NT2/D1 (cell line): ENCODE results near the gene IMMP2L.

Source experiments
- DNase-seq: peaks from one replicate; pipeline ENCODE4 v3.0.0-alpha.2; 2011; ENCODE audit warnings: low read depth, low spot score
- H3K27me3 ChIP-seq: 2 replicates; pipeline ENCODE4 v1.6.0; 2011; ENCODE audit warnings: mild to moderate bottlenecking; ENCODE audit not compliant: insufficient read length, insufficient read depth
- H3K36me3 ChIP-seq: 2 replicates; pipeline ENCODE4 v1.6.1; 2011; ENCODE audit warnings: mild to moderate bottlenecking, low read length, mixed read lengths; ENCODE audit not compliant: insufficient read depth, insufficient read length
- H3K4me1 ChIP-seq: 2 replicates; pipeline ENCODE4 v1.5.1; 2011; ENCODE audit not compliant: insufficient read depth, insufficient read length
- H3K4me3 ChIP-seq: 2 replicates; pipeline ENCODE4 v1.5.1; 2011; ENCODE audit warnings: low read depth; ENCODE audit not compliant: insufficient read length
- H3K9ac ChIP-seq: 2 replicates; pipeline ENCODE4 v1.6.0; 2011; ENCODE audit warnings: low read depth; ENCODE audit not compliant: insufficient read length
- H3K9me3 ChIP-seq: 2 replicates; pipeline ENCODE4 v1.5.1; 2011; ENCODE audit warnings: mild to moderate bottlenecking, low read length; ENCODE audit not compliant: insufficient read depth
- SUZ12 ChIP-seq: IDR thresholded peaks from 2 replicates; pipeline ENCODE4 v1.6.1; 2011; ENCODE audit not compliant: insufficient read length, insufficient read depth; ENCODE audit errors: extremely low read depth
- YY1 ChIP-seq: IDR thresholded peaks from 2 replicates; pipeline ENCODE4 v1.6.1; 2011; ENCODE audit not compliant: insufficient read length, insufficient read depth
- ZNF274 ChIP-seq: IDR thresholded peaks from 2 replicates; pipeline ENCODE4 v1.6.1; 2011; ENCODE audit warnings: mild to moderate bottlenecking, low read depth, low read length

Gene IMMP2L

DNA sequence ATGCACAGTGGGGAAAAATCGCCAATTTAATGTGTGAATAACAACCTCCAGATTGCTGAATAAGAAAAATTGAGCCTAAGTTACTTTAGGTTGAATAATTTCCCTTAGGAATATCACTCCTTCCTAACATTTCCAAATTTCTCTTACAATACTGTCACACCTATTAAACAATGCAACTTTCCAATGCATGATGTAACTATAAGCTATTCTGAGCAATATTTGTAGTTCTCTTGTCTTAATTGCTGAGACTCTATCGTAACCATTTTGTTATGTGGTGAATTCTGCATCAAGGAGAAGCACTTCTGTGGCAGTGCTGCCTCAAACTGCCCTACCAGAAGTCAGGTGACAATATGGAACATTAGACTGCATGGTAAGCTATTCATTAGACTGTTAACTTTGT, 858.1 kb downstream of the IMMP2L start:
- DNase-seq, result no peak
- H3K4me1 ChIP-seq, result no peaks in the 10 kb centered on the region
- H3K27me3 ChIP-seq, result no peaks in the 10 kb centered on the region
- H3K4me3 ChIP-seq, result no peak overlapping the region
- no peak overlapping the region for H3K9ac ChIP-seq
- H3K9me3 ChIP-seq, result no peaks in the 10 kb centered on the region
- H3K36me3 ChIP-seq, result no peaks in the 10 kb centered on the region
- TF ChIP-seq YY1 (no peak), ZNF274 (no peak), SUZ12 (no peak)

DNA sequence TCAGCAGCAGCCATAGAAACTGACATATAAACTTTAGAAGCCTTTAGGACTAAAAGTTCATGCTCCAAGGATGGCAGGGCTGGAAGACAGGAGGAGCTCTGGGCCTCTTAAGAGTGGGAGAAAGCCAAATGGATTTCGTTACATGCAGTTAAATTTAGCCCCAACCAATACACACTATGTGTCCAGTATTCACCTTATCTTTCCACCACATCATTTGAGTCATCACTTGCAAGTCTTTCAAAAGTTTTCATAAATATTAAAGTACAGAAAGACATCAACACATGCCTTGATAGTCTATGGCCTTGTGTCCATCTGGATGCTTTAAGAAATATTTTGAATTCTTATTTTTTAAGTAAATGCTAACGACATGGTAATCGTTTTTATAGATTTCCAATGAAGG, 863.7 kb downstream of the IMMP2L start:
- TF ChIP-seq YY1 (no peak), SUZ12 (no peak), ZNF274 (no peak)
- no peak for DNase-seq
- Histone ChIP-seq H3K4me1 (no peaks in the 10 kb centered on the region), H3K27me3 (no peaks in the 10 kb centered on the region), H3K9me3 (no peaks in the 10 kb centered on the region), H3K9ac (no peak overlapping the region), H3K36me3 (no peaks in the 10 kb centered on the region), H3K4me3 (no peak overlapping the region)

DNA sequence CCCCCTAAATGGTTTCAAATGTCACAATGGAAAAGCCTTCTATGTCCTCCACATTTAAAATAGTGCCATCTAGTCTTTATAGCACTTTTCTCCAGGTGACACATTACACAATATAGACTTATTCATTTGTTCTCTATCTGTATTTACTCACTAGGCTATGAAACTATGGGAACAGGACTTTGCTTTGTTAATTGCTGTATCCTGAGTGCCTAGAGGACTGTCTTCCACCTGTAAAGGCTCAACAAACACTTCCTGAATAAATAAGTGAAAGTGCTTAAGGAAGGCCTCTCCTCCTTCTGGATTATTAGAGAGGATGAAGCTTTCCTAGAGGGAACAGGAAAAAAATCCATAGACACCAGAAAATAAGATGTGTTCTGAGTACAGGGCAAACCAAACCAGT, 868.9 kb downstream of the IMMP2L start:
- no peak for DNase-seq
- Histone ChIP-seq H3K9me3 (no peaks in the 10 kb centered on the region), H3K36me3 (no peaks in the 10 kb centered on the region), H3K4me3 (no peak overlapping the region), H3K9ac (no peak overlapping the region), H3K4me1 (no peaks in the 10 kb centered on the region), H3K27me3 (no peaks in the 10 kb centered on the region)
- no peak for TF ChIP-seq YY1

DNA sequence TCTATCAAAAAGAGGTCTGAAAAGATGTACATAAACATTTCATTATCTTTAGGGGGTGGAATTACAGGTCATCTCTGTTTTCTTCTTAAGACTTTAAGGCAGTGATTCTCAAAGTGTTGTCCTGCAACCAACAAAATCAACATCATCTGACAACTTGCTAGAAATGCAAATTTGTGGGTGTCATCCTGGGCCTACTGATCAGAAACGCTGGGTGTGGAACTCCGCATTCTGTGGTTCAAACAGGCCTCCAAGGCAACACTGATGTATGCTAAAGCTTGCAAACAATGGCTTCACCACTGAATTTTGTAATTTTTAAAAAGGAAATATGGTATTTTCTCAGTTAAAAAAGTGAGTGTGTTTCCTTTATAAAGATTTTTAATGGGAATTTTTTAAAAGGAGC, 873.4 kb downstream of the IMMP2L start:
- no peak for DNase-seq
- Histone ChIP-seq H3K9me3 (no peaks in the 10 kb centered on the region), H3K9ac (no peak overlapping the region), H3K27me3 (no peaks in the 10 kb centered on the region), H3K4me3 (no peak overlapping the region), H3K4me1 (no peaks in the 10 kb centered on the region), H3K36me3 (no peaks in the 10 kb centered on the region)
- TF ChIP-seq YY1, result no peak
- no peak for TF ChIP-seq SUZ12
- TF ChIP-seq ZNF274, result no peak

DNA sequence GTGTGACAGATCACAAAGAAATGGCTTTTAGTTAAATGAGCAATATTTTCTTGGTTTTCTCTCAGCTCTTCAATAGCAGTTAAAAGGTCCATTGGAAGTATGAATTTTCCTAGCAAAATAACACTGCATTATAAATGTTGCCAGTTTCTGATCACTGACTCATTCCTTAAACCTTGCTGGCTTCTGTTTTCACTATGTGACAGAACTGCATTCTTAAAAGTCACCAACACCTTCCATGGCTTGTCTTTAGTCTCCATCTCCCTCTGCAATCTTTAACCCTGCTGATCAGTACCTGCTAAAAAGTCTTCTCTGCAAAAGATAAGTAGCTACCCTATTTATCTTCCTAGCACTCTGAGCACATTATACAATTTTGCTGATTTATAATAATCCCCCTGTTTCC, 876.4 kb downstream of the IMMP2L start:
- Histone ChIP-seq H3K9me3 (no peaks in the 10 kb centered on the region), H3K36me3 (no peaks in the 10 kb centered on the region), H3K9ac (no peak overlapping the region), H3K4me3 (no peak overlapping the region), H3K27me3 (no peaks in the 10 kb centered on the region), H3K4me1 (no peaks in the 10 kb centered on the region)
- TF ChIP-seq ZNF274, result no peak
- no peak for TF ChIP-seq SUZ12
- no peak for TF ChIP-seq YY1
- no peak for DNase-seq

DNA sequence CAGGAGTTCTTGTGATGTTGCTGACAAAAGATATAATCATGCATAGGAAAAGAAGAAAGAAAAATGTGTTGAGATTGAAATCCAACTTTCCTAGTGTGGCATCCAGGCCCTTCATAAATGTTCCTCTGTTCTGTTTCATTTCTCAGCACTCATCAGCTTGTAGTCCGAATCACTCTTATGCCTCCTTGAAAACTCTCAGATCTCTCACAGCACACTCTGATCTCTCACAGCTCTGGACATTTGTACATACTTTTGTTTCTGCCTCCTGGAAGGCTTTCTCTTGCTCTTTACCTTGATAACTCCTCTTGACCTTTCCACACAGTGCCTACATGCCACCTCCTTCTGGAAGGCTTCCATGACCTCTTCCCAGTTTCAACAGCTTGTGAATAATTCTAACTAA, 880.4 kb downstream of the IMMP2L start:
- H3K36me3 ChIP-seq, result no peaks in the 10 kb centered on the region
- H3K27me3 ChIP-seq, result no peaks in the 10 kb centered on the region
- DNase-seq, result no peak
- TF ChIP-seq ZNF274 (no peak), YY1 (no peak), SUZ12 (no peak)
- no peak overlapping the region for H3K9ac ChIP-seq
- H3K9me3 ChIP-seq, result no peaks in the 10 kb centered on the region
- H3K4me1 ChIP-seq, result no peaks in the 10 kb centered on the region
- H3K4me3 ChIP-seq, result no peak overlapping the region

DNA sequence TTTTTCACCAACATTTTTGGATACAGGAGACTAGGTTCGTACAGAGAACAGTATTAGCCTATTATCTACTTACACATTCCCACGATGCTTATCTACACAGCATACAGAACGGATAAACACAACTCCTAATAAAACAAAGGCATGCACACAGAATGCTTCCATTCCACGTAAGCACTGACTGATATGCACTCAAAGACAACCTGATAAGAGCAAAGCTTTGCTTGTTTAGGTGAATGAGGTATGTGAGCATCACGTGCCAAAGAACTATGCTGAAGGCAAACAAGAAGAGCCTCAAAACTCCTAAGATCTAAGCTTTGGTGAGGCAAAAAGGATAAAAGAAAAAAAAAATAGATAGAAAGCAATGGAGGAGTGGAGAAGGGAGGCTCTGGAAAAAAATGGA, 884.9 kb downstream of the IMMP2L start:
- Histone ChIP-seq H3K36me3 (no peaks in the 10 kb centered on the region), H3K27me3 (no peaks in the 10 kb centered on the region), H3K4me3 (no peak overlapping the region), H3K9me3 (peaks cover 11% of the 10 kb centered on the region; the same call in 1 of the 2 replicates), H3K4me1 (no peaks in the 10 kb centered on the region), H3K9ac (no peak overlapping the region)
- no peak for DNase-seq
- TF ChIP-seq SUZ12 (no peak), YY1 (no peak), ZNF274 (no peak)

DNA sequence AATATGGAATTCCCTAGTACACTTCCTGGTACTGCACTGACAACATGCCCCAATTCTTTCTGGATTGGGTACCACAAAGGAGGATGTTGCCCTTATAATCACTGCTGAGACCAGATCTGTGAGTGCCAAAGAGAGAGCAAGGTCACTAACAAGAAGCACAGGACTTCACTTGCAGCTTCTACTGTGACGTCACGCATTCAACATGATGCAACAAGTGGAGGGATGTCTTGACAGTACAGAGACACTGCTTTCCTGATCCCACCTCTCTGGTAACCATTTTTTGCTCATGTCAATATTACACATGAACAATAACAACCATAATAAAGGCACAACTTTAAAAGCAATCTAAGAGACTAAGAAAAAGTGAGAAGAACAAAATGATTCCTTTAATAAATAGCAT, 885.5 kb downstream of the IMMP2L start:
- no peak for DNase-seq
- no peak for TF ChIP-seq YY1
- no peak for TF ChIP-seq SUZ12
- no peak for TF ChIP-seq ZNF274

More for the DNA sequence above, 885.5 kb downstream of the IMMP2L start:
- H3K4me1 ChIP-seq, result no peaks in the 10 kb centered on the region
- no peaks in the 10 kb centered on the region for H3K36me3 ChIP-seq
- no peak overlapping the region for H3K4me3 ChIP-seq
- no peaks in the 10 kb centered on the region for H3K27me3 ChIP-seq
- H3K9ac ChIP-seq, result no peak overlapping the region
- H3K9me3 ChIP-seq, result peaks cover 11% of the 10 kb centered on the region; the same call in 1 of the 2 replicates
